ENCODE results near the gene ZFAND2B. TPM values are rescaled to one million over a fixed set of nuclear protein-coding genes. Genes with fewer than 3 reads are reported as not detected.

The ZFAND2B gene
- total RNA-seq, 1 experiment from 2014 or later, result 16.4 TPM

GRCh38 chr2:219179601-219180465, 26.7 kb upstream of the ZFAND2B start:
- H3K4me2 ChIP-seq (ENCODE audit: insufficient read depth, insufficient read length, low read length), result no peak overlapping the region
- H4K20me1 ChIP-seq (ENCODE audit: control insufficient read depth, insufficient read depth, insufficient read length), result no peaks in the 10 kb centered on the region
- no peak overlapping the region for H2AFZ ChIP-seq (ENCODE audit: low read length)
- no peak overlapping the region for H3K23ac ChIP-seq (ENCODE audit: insufficient read length, low read depth, low read length)
- Mint-ChIP-seq H3K36me3 (ENCODE audit: insufficient read depth in 1 of 3, low read depth in 3 of 3) (peaks cover 16 to 41% (median 34%) of the 10 kb centered on the region in 3 experiments), H3K4me1 (peaks cover 13 to 22% of the 10 kb centered on the region in 2 experiments), H3K27me3 (ENCODE audit: low read depth) (no peaks in the 10 kb centered on the region; the same call in 1 of the 2 replicates), H3K4me3 (peak overlapping the region; percentile 83 to 90; a peak in 2 of 5 replicates), H3K9me3 (no peaks in the 10 kb centered on the region; a peak in 2 of 5 replicates), H3K27ac (no peak overlapping the region)
- H3K56ac ChIP-seq (ENCODE audit: insufficient read length, low read depth, low read length), result no peak overlapping the region
- H3K18ac ChIP-seq (ENCODE audit: insufficient read length, low read depth, low read length), result no peak overlapping the region
- no peak overlapping the region for H4K5ac ChIP-seq (ENCODE audit: insufficient read length, low read depth, low read length)
- WGBS (ENCODE audit: extremely low coverage, insufficient read length, low lambda C conversion rate), result no CpG with 5 or more reads among the region's 9 CpGs
- no peak overlapping the region for H2BK120ac ChIP-seq (ENCODE audit: low read depth, low read length, poor library complexity, severe bottlenecking)
- H3K23me2 ChIP-seq (ENCODE audit: insufficient read length, low read depth, low read length, poor library complexity, severe bottlenecking), result peaks cover 18% of the 10 kb centered on the region
- 0 out of 2 replicates have a peak, but pooled peaks cover 3% of the 10 kb centered on the region for H3K4me1 ChIP-seq (ENCODE audit: insufficient read depth, low read length)
- H3K14ac ChIP-seq (ENCODE audit: insufficient read depth, low read length), result no peak overlapping the region
- no peak overlapping the region for H2BK15ac ChIP-seq (ENCODE audit: low read depth, low read length)
- no peak for DNase-seq
- H3T11ph ChIP-seq (ENCODE audit: low read length), result no peak overlapping the region
- no peak overlapping the region for H3K27ac ChIP-seq (ENCODE audit: insufficient read length, low read depth, low read length)
- TF ChIP-seq CTCF (conservative IDR thresholded peaks at IDR 0.05), result no peak
- H2AK5ac ChIP-seq (ENCODE audit: insufficient read length, low read length), result no peak overlapping the region
- no peaks in the 10 kb centered on the region for H3K27me3 ChIP-seq (ENCODE audit: insufficient read depth, low read length)
- no peak overlapping the region for H3K4ac ChIP-seq (ENCODE audit: low read depth, low read length)
- H3K79me1 ChIP-seq (ENCODE audit: insufficient read depth, low read depth, low read length, poor library complexity, severe bottlenecking), result peaks cover 3% of the 10 kb centered on the region
- no peaks in the 10 kb centered on the region for H3K9me3 ChIP-seq (ENCODE audit: control insufficient read depth, low read depth, low read length)
- H2BK12ac ChIP-seq (ENCODE audit: insufficient read length, low read depth, low read length), result no peak overlapping the region
- H4K8ac ChIP-seq (replicated peaks; ENCODE audit: insufficient read length, low read depth, low read length), result no peak overlapping the region
- no peak overlapping the region for H2BK5ac ChIP-seq (ENCODE audit: insufficient read length, low read length)
- no peak overlapping the region for H2BK20ac ChIP-seq (ENCODE audit: low read depth, low read length, poor library complexity, severe bottlenecking)
- no peaks in the 10 kb centered on the region for H3K79me2 ChIP-seq (ENCODE audit: insufficient read depth, low read length)
- no peak overlapping the region for H4K91ac ChIP-seq (ENCODE audit: insufficient read length, low read depth, low read length)
- no peak overlapping the region for H3K9ac ChIP-seq (ENCODE audit: extremely low read depth, insufficient read length, low read length)
